Testis (tissue), 5 donors: ENCODE data around the gene LILRB1. TPM values are rescaled to one million over a fixed set of nuclear protein-coding genes. Genes with fewer than 3 reads are reported as not detected.
"Not testable (repeated sequence)": the region's sequence is repeated elsewhere in the genome, so short reads cannot be mapped to it uniquely, and the experiment has no call there.

Source experiments
- DNase-seq: peaks from one replicate; pipeline ENCODE4 v3.0.0-alpha.2; 2019
- H3K27ac ChIP-seq, 2 donors: fragments of 200-600 bp; sonication (generic); one replicate each; pipeline ENCODE4 v1.5.1; 2019
- H3K27me3 ChIP-seq: fragments of 200-600 bp; sonication (generic); one replicate; pipeline ENCODE4 v1.5.1; 2019
- H3K36me3 ChIP-seq: fragments of 200-600 bp; sonication (generic); one replicate; pipeline ENCODE4 v1.5.1; 2017; ENCODE audit warnings: low read depth; ENCODE audit errors: missing control alignments
- H3K4me1 ChIP-seq: fragments of 200-600 bp; sonication (generic); one replicate; pipeline ENCODE4 v1.5.1; 2019
- H3K4me3 ChIP-seq, 2 donors: fragments of 200-600 bp; sonication (generic); one replicate each; pipeline ENCODE4 v1.5.1; 2017 to 2019
- H3K9me3 ChIP-seq: fragments of 200-600 bp; sonication (generic); one replicate; pipeline ENCODE4 v1.5.1; 2017
- POLR2A ChIP-seq: fragments of 450-650 bp; IDR thresholded peaks from one replicate; pipeline ENCODE4 v1.6.1; 2017; ENCODE audit warnings: antibody characterized with exemption, mild to moderate bottlenecking, moderate library complexity
- WGBS, 2 donors: methylation state at CpG; one replicate each; pipeline ENCODE4 v1.1.5; 2018; 5-methylcytosine and 5-hydroxymethylcytosine counted together
- intact Hi-C: fragments of 100-400 bp; cut with DNase I; formaldehyde crosslinking; loops from one replicate; pipeline ENCODE4 v1.15.1; 2023; ENCODE audit warnings: low total_unique reads
- long read RNA-seq, 2 donors: transcript quantifications; one replicate each; lab custom pipeline, GENCODE V29; 2026
- polyA plus RNA-seq: library from polyadenylated mRNA; stranded (reverse); fragments of 350-450 nt; fragmentation: Illumina TruSeq; extraction: RNeasy Lipid Tissue Mini Kit (QIAGEN cat#74804); gene quantifications from one replicate; pipeline ENCODE4 v1.2.3, GENCODE V29; 2014; ENCODE audit warnings: low read depth, low replicate concordance; ENCODE audit not compliant: insufficient read depth
- total RNA-seq, 2 donors: library from RNA; depleted of rRNA; stranded (reverse); fragments of >200 nt; gene quantifications; one replicate each; pipeline ENCODE4 v1.2.3, GENCODE V29; 2016
- TF ChIP-seq, protein P1 (sequence below), 3 experiments: fragments of 450-650 bp in 2 of 3; fragments of 200-600 bp in 1 of 3; sonication (generic) in 1 of 3; IDR thresholded peaks; one replicate each; pipeline ENCODE4 v1.5.1; 2016 to 2019; ENCODE audit warnings: antibody characterized with exemption in 3 of 3, mild to moderate bottlenecking in 2 of 3, moderate library complexity in 1 of 3

The LILRB1 gene
- total RNA-seq: under 1 TPM; 0.63 to 0.93 TPM
- polyA plus RNA-seq: 2.2 TPM
- long read RNA-seq, donor 1: 0 reads
- long read RNA-seq, donor 2: 0 reads

DNA sequence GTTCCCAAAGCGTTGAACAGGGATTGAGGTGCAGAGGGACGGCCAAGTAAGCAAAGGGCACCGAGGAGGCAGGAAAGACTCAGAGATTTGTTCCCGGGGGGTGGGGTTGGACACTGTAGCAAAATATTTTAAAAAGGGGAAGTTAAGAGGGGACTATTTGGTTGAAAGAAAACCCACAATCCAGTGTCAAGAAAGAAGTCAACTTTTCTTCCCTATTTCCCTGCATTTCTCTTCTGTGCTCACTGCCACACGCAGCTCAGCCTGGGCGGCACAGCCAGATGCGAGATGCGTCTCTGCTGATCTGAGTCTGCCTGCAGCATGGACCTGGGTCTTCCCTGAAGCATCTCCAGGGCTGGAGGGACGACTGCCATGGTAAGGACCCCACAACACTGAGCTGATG lies at the start of gene LILRB1:
Gene LILRB1 (plus strand): TSS at position 223 of the 400 bp plus-strand sequence. CDS start 590 bp downstream, outside the sequence.
- H3K9me3 ChIP-seq, intact Hi-C loops, DNase-seq, H3K4me3 ChIP-seq, H3K27ac ChIP-seq, H3K27me3 ChIP-seq, H3K36me3 ChIP-seq, H3K4me1 ChIP-seq: not testable (repeated sequence)
- 77 to 84% methylated on average over 9 of the region's 9 CpGs for WGBS, 2 donors

DNA sequence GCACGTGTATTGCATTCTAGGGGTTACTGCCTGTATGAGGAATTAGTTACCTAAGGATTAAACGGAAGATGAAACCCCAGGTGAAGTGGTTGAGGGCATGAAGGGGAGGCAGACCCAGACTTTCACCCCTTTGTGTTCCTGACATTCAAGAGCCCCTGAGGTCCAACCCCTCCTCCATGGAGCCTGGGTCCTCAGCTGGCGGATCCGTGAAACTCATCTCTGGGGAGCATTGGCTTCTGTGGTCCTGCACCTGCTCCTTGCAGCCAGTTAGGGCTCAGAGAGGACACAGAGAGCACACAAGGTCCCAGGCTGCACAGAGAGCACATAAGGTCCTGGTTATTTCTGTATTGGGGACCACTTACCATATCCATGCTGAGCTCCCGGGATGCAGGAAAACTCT lies 43.9 kb upstream of the LILRB1 start:
- DNase-seq: no peak
- intact Hi-C loops: no loop called here
- Histone ChIP-seq H3K36me3 (no peaks in the 10 kb centered on the region), H3K27ac (no peak overlapping the region), H3K4me3 (no peak overlapping the region), H3K27me3 (no peaks in the 10 kb centered on the region), H3K9me3 (no peaks in the 10 kb centered on the region), H3K4me1 (no peaks in the 10 kb centered on the region)
- TF ChIP-seq, protein P1, sequence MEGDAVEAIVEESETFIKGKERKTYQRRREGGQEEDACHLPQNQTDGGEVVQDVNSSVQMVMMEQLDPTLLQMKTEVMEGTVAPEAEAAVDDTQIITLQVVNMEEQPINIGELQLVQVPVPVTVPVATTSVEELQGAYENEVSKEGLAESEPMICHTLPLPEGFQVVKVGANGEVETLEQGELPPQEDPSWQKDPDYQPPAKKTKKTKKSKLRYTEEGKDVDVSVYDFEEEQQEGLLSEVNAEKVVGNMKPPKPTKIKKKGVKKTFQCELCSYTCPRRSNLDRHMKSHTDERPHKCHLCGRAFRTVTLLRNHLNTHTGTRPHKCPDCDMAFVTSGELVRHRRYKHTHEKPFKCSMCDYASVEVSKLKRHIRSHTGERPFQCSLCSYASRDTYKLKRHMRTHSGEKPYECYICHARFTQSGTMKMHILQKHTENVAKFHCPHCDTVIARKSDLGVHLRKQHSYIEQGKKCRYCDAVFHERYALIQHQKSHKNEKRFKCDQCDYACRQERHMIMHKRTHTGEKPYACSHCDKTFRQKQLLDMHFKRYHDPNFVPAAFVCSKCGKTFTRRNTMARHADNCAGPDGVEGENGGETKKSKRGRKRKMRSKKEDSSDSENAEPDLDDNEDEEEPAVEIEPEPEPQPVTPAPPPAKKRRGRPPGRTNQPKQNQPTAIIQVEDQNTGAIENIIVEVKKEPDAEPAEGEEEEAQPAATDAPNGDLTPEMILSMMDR (IDR thresholded peaks at IDR 0.05): no peak
- TF ChIP-seq POLR2A: no peak
- WGBS, 2 donors: 59 to 78% methylated on average over 5 of the region's 5 CpGs

DNA sequence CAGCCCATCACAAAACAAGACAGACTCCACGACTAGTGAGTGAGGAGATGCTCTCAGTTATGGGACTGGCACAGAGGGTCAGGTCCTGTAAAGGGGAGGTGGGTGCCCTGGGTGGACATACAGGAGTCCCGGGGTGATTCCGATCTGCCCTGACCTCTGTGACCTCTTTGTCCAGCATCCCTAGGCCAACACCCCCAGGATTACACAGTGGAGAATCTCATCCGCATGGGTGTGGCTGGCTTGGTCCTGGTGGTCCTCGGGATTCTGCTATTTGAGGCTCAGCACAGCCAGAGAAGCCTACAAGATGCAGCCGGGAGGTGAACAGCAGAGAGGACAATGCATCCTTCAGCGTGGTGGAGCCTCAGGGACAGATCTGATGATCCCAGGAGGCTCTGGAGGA lies 43.3 kb upstream of the LILRB1 start:
- intact Hi-C loops: no loop called here

DNA sequence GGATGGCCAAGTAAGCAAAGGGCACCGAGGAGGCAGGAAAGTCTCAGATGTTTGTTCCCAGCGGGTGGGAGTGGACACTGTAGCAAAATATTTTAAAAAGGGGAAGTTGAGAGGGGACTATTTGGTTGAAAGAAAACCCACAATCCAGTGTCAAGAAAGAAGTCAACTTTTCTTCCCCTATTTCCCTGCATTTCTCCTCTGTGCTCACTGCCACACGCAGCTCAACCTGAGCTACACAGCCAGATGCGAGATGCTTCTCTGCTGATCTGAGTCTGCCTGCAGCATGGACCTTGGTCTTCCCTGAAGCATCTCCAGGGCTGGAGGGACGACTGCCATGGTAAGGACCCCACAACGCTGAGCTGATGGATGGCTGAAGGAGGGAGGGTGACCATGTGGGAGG lies 36.8 kb upstream of the LILRB1 start, which contains the start of gene LILRA1:
Gene LILRA1 (plus strand): TSS at position 188 of the 400 bp plus-strand sequence. CDS start 613 bp downstream, outside the sequence.
- H3K4me3 ChIP-seq, H3K27me3 ChIP-seq, intact Hi-C loops, H3K27ac ChIP-seq, H3K36me3 ChIP-seq, H3K4me1 ChIP-seq, H3K9me3 ChIP-seq, DNase-seq: not testable (repeated sequence)
- 67 to 82% methylated on average over 6 of the region's 6 CpGs for WGBS, 2 donors

More for the DNA sequence above, 43.3 kb upstream of the LILRB1 start:
- DNase-seq: no peak
- no peak overlapping the region for H3K27ac ChIP-seq
- H3K27me3 ChIP-seq: no peaks in the 10 kb centered on the region
- H3K4me3 ChIP-seq: no peak overlapping the region
- WGBS, 2 donors: 63% methylated on average over 4 to 7 of the region's 7 CpGs
- TF ChIP-seq, protein P1 (IDR thresholded peaks at IDR 0.05): no peak
- TF ChIP-seq POLR2A: no peak
- H3K9me3 ChIP-seq: no peaks in the 10 kb centered on the region
- H3K36me3 ChIP-seq: no peaks in the 10 kb centered on the region
- no peaks in the 10 kb centered on the region for H3K4me1 ChIP-seq

DNA sequence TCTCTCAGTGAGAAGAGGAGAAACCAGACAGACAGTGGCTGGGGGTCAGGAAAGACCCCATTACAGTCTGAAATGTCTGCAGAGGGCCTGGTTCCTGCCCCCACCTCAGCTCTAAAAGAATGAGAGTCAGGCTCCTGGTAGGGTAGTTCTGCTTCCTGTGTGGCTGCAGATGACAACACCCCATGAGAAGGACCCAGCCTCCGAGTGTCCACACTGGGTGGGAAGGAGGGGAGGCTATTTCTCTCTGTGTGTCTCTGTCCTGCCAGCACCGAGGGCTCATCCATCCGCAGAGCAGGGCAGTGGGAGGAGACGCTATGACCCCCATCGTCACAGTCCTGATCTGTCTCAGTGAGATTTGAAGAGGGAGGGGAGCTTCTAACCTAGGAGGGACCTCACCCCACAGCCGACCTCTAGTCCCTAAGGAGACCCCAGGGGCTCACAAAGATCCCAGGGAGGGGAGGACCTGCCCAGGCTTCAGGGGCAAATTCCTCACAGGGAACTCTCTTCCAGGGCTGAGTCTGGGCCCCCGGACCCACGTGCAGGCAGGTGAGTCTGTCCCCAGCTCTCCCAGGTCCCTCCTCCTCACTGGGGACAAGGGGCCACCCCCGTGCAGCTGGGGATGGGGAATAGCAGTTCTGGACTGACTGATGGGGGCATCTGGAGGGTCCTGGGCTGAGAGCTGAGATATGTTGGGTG lies 36.2 kb upstream of the LILRB1 start:
- H3K9me3 ChIP-seq, H3K4me1 ChIP-seq, H3K4me3 ChIP-seq, H3K36me3 ChIP-seq, H3K27ac ChIP-seq, intact Hi-C loops, H3K27me3 ChIP-seq, DNase-seq: not testable (repeated sequence)
- 70 to 91% methylated on average over 4 to 5 of the region's 9 CpGs for WGBS, 2 donors

DNA sequence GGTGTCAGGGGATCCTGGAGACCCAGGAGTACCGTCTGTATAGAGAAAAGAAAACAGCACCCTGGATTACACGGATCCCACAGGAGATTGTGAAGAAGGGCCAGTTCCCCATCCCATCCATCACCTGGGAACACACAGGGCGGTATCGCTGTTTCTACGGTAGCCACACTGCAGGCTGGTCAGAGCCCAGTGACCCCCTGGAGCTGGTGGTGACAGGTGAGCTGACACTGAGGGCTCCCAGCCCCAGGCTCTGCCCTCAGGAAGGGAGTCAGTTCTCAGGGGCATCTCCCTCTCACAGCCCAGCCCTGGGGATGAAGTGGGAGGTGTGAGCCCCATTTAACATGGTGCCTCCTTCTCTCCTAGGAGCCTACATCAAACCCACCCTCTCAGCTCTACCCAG lies 35.5 kb upstream of the LILRB1 start:
- Histone ChIP-seq H3K27me3 (no peaks in the 10 kb centered on the region), H3K9me3 (no peaks in the 10 kb centered on the region), H3K36me3 (no peaks in the 10 kb centered on the region), H3K4me1 (no peaks in the 10 kb centered on the region), H3K27ac (no peak overlapping the region), H3K4me3 (no peak overlapping the region)
- 86% methylated on average over 5 of the region's 5 CpGs; no CpG with 5 or more reads in 1 of the 2 donors for WGBS, 2 donors
- TF ChIP-seq, protein P1 (IDR thresholded peaks at IDR 0.05): no peak
- TF ChIP-seq POLR2A: no peak
- intact Hi-C loops: no loop called here
- DNase-seq: no peak

DNA sequence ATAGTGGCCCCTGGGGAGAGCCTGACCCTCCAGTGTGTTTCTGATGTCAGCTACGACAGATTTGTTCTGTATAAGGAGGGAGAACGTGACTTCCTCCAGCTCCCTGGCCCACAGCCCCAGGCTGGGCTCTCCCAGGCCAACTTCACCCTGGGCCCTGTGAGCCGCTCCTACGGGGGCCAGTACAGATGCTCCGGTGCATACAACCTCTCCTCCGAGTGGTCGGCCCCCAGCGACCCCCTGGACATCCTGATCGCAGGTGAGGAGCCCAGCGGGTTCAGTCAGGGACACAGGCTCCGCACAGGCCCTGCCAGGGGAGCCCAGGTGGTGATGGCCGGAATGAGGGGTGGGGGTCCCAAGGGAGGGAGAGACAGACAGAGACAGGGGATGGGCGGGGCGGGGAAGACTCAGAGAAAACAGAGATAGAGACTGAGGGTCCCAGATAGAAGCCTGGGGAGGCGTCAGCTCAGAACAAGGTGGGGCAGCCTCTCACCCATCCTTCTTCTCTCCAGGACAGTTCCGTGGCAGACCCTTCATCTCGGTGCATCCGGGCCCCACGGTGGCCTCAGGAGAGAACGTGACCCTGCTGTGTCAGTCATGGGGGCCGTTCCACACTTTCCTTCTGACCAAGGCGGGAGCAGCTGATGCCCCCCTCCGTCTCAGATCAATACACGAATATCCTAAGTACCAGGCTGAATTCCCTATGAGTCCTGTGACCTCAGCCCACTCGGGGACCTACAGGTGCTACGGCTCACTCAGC lies 34.4 kb upstream of the LILRB1 start:
- DNase-seq, intact Hi-C loops, H3K27me3 ChIP-seq, H3K4me3 ChIP-seq, H3K36me3 ChIP-seq, H3K27ac ChIP-seq, H3K4me1 ChIP-seq, H3K9me3 ChIP-seq: not testable (repeated sequence)
- 81 to 83% methylated on average over 14 to 26 of the region's 26 CpGs for WGBS, 2 donors
